GM06990 (cell line): Measurements from ENCODE around the gene ATAD3A.
"Not testable (repeated sequence)": the region's sequence is repeated elsewhere in the genome, so short reads cannot be mapped to it uniquely, and the experiment has no call there.

Experiments
- DNase-seq: peaks from one replicate; pipeline ENCODE4 v3.0.0-alpha.2; 2011; ENCODE audit not compliant: insufficient read length; ENCODE audit errors: extremely low read depth
- H3K27me3 ChIP-seq: replicated peaks from 2 replicates; pipeline ENCODE4 v1.6.0; 2011; ENCODE audit warnings: low read length; ENCODE audit not compliant: control insufficient read depth, insufficient read depth
- H3K36me3 ChIP-seq: 2 replicates; pipeline ENCODE4 v1.5.1; 2011; ENCODE audit warnings: low read length; ENCODE audit not compliant: control insufficient read depth, insufficient read depth
- H3K4me3 ChIP-seq: replicated peaks from 2 replicates; pipeline ENCODE4 v1.5.1; 2011; ENCODE audit warnings: low read depth, mild to moderate bottlenecking, control low read depth, low read length
- TF ChIP-seq, protein P1 (sequence below): IDR thresholded peaks from 2 replicates; pipeline ENCODE4 v1.5.1; 2011; ENCODE audit warnings: low read length, control low read depth, mild to moderate bottlenecking, inconsistent platforms; ENCODE audit not compliant: insufficient read depth, poor library complexity, severe bottlenecking

ATAD3A gene

DNA sequence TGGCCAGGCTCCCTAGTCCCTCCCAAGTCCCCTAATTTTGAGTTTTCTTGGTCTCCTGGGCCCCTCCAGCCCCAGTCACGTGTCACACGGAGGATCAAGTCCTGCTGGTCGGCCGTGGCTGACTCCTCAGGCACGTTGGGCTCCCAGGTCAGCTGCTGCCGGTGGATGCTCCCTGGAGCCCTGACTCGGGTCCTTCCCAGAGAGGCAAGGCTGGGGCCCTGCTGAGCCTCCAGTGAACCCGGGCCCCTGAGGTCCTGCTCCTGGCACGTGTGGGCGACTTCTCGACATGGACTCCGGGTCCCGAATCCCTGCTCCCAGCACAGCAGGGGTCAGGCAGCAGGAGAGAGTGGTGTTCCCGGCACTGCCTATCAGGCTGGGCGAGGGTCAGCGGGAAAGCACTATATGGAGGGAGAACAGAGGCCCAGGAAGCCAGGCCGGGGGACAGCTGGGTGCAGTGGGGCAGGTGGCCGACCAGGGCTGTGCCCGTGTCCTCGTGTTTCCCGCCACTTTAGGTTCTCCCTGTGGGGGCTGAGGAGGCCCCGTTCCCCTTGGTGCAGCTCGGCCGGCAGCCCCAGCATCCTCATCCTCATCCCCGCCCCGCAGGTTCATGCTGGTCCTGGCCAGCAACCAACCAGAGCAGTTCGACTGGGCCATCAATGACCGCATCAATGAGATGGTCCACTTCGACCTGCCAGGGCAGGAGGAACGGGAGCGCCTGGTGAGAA is 15.3 kb downstream of the ATAD3A start:
- peaks cover 21% of the 10 kb centered on the region for H3K36me3 ChIP-seq
- H3K27me3 ChIP-seq = no peaks in the 10 kb centered on the region
- TF ChIP-seq, protein P1, sequence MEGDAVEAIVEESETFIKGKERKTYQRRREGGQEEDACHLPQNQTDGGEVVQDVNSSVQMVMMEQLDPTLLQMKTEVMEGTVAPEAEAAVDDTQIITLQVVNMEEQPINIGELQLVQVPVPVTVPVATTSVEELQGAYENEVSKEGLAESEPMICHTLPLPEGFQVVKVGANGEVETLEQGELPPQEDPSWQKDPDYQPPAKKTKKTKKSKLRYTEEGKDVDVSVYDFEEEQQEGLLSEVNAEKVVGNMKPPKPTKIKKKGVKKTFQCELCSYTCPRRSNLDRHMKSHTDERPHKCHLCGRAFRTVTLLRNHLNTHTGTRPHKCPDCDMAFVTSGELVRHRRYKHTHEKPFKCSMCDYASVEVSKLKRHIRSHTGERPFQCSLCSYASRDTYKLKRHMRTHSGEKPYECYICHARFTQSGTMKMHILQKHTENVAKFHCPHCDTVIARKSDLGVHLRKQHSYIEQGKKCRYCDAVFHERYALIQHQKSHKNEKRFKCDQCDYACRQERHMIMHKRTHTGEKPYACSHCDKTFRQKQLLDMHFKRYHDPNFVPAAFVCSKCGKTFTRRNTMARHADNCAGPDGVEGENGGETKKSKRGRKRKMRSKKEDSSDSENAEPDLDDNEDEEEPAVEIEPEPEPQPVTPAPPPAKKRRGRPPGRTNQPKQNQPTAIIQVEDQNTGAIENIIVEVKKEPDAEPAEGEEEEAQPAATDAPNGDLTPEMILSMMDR = no peak
- no peak for DNase-seq
- no peak overlapping the region for H3K4me3 ChIP-seq

DNA sequence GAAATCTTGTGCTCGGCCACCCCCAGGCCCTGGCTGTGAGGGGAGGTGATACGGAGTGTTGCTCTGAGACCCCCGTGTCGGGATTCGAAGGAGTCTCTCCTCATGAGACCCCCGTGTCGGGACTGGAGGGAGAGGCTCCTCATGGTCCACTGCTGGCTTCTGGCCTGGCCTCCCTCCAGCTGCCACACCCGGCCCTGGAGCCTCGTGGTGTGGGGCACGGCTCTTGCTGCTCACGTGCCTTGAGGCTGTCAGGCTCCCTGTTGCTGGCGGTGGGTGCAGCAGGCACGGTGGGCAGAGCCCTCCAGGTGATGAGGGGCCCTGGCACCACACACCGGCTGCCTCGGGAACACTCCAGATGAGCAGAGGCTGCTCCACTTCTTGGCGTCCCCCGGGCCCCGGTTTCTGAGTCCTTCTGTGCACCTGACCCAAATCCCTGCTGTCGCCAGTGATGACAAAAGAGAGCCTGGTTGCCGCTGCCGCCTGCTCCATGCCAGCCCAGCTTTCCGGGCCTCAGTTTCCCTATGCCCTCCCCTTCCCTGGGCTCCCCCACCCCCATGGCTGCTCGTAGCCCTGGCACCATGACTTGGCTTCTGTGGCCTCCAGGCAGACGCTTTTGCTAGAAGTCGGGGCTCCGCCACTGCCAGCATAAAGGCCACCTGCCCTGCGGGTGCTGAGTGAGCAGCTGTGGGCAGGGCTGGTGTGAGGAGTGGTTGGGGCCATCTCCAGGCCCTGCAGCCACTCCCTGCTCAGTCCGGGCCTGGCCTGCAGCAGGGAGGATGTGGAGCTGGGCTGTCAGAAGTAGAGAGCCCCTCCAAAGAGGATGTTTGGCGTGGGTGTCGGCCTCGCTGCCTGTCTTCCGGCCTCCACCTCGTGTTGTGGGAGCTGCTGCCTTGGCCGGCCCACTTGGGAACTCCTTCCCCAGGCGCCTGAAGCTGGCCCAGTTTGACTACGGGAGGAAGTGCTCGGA is 16.6 kb downstream of the ATAD3A start:
- peaks cover 19% of the 10 kb centered on the region for H3K36me3 ChIP-seq
- DNase-seq = no peak
- H3K4me3 ChIP-seq = no peak overlapping the region
- no peaks in the 10 kb centered on the region for H3K27me3 ChIP-seq
- TF ChIP-seq, protein P1 = no peak

DNA sequence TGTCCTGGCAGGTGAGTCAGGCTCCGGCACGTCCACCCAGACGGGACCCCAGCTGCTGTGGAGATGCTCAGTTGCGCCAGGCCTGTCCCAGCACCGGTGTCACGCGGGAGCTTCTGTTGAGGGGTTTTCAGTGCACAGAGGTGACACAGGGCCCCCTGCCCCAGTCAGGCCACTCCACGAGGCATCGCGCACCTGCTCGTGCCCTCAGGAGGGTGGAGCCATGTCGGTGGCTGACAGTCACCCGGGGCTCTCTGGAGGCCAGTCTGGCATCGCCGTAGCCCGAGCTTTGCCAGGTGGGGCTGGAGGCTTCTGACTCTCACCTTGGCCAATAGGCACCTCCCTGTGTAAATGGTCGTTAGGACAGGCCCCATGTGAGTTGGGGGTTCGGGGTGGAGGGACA is 17.4 kb downstream of the ATAD3A start:
- DNase-seq = no peak
- Histone ChIP-seq H3K4me3 (no peak overlapping the region), H3K36me3 (peaks cover 19% of the 10 kb centered on the region), H3K27me3 (no peaks in the 10 kb centered on the region)
- TF ChIP-seq, protein P1 = no peak

DNA sequence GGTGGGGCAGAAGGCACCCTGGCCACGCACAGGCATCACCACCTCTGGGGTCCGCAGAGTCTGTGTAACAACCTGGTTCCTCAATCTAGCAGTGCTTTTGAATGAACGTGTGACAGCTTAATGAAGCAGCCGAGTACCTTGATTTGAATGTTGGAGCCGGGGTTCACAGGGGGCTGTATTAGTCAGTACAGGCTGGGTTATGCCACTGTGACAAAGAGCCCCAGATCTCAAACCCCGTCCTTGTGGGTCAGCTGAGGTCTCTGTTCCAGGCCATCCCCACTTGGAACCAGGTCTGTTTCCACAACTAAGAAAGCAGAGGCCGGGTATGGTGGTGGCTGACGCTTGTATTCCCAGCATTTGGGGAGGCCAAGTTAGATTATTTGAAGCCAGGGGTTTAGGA is 18.0 kb downstream of the ATAD3A start:
- peaks cover 18% of the 10 kb centered on the region for H3K36me3 ChIP-seq
- H3K4me3 ChIP-seq = no peak overlapping the region
- TF ChIP-seq, protein P1 = no peak
- no peak for DNase-seq
- no peaks in the 10 kb centered on the region for H3K27me3 ChIP-seq

DNA sequence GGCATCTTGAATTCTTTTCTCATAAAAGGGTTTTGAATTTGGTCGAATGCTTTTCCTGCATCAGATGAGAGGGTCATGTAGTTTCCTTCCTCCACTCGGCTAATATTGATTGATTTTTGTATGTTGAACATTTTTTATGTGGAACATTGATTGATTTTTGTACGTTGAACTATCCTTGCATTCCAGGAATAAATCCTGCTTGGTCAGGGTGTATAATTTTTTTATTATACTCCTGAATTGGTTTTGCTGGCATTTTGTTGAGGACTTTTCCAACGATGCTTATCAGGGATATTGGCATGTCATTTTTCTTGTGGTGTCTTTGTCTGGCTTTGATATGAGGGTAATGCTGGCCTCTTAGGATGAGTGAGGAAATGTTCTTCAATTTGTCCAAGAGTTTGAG is 20.0 kb downstream of the ATAD3A start:
- TF ChIP-seq, protein P1 = no peak
- no peaks in the 10 kb centered on the region for H3K27me3 ChIP-seq
- H3K36me3 ChIP-seq = peaks cover 15% of the 10 kb centered on the region
- H3K4me3 ChIP-seq = no peak overlapping the region
- DNase-seq = no peak

DNA sequence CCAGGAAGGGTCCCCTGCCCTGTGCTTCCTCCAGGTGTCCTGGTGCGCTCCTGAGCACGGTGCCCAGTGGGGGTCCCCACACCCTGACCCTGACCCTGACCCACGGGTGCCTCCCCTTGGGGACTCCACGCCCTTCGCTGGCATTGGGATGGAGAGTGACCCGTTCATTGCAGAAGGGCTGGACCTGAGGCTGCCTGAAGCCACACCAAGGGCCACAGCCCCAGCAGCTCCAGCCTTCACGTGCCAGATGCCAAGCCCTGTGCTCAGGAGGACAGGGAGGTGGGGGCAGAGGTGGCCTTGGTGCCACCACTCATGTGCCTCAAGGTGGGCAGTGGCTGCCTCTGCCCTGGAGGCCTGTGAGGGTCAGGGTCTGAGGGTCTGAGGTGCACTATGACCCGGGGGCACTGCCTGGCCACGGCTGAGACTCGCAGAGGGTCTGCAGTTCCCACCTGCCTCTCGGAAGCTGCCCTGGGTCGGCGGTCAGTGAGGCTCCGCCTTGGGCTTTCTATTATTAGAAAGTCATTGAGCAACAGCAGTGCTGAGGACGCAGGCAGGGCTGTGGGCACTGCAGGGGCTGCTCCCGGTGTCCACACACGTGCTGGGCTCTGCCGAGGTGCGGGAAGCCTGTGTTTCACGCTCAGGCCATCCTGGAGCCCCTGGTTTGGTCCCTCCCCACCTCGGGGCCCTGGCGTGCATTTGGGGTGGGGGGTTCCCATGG is 21.4 kb downstream of the ATAD3A start:
- H3K36me3 ChIP-seq = peaks cover 12% of the 10 kb centered on the region
- H3K4me3 ChIP-seq, DNase-seq: not testable (repeated sequence)

DNA sequence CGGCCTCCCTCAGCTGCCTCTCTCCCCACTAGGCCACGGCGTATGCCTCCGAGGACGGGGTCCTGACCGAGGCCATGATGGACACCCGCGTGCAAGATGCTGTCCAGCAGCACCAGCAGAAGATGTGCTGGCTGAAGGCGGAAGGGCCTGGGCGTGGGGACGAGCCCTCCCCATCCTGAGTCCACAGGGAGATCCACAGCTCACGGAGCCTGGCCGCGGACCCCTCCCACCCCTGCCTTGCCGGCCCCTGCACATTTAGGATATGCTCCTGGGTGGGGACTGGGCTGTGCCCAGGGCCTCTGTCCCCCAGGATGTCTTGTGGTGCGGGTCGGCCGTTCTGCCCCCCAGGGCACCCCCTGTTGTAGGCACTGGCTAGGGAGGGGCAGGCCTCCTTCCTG is 21.9 kb downstream of the ATAD3A start:
- not testable (repeated sequence) for H3K27me3 ChIP-seq, DNase-seq, H3K36me3 ChIP-seq, H3K4me3 ChIP-seq

More for the DNA sequence above, 21.4 kb downstream of the ATAD3A start:
- H3K27me3 ChIP-seq = not testable (repeated sequence)
